GM23338 (cell line): Measurements from ENCODE around the gene GMPPA. TPM values are rescaled to one million over a fixed set of nuclear protein-coding genes. Genes with fewer than 3 reads are reported as not detected.

Source experiments
- ATAC-seq: fragments of 200-7000 bp; cut with Tn5 transposase; 3 replicates; pipeline ENCODE4 v1.9.1; 2020
- DNase-seq: peaks from one replicate; pipeline ENCODE4 v3.0.0-alpha.2; 2015; ENCODE audit warnings: low spot score
- H2AFZ ChIP-seq: fragments of 200-600 bp; sonication (generic); 2 replicates; pipeline ENCODE4 v1.8.0; 2016; ENCODE audit warnings: antibody characterized with exemption, mild to moderate bottlenecking, moderate library complexity
- H3F3A ChIP-seq: fragments of 200-600 bp; sonication (generic); replicated peaks from 2 replicates; pipeline ENCODE4 v1.8.0; 2017; ENCODE audit warnings: antibody characterized with exemption, mixed run types, low read depth
- H3K27ac ChIP-seq: fragments of 200-600 bp; sonication (generic); 2 replicates; pipeline ENCODE4 v1.6.1; 2016; ENCODE audit warnings: low read depth
- H3K27me3 ChIP-seq: fragments of 200-600 bp; sonication (generic); 2 replicates; pipeline ENCODE4 v1.8.0; 2016; ENCODE audit warnings: mild to moderate bottlenecking, mixed run types, moderate library complexity; ENCODE audit not compliant: insufficient read depth
- H3K36me3 ChIP-seq: fragments of 200-600 bp; sonication (generic); 2 replicates; pipeline ENCODE4 v1.8.0; 2016; ENCODE audit warnings: mild to moderate bottlenecking; ENCODE audit not compliant: insufficient read depth
- H3K4me1 ChIP-seq: fragments of 200-600 bp; sonication (generic); 2 replicates; pipeline ENCODE4 v1.8.0; 2016; ENCODE audit warnings: mild to moderate bottlenecking, moderate library complexity; ENCODE audit not compliant: insufficient read depth
- H3K4me2 ChIP-seq: fragments of 200-600 bp; sonication (generic); 2 replicates; pipeline ENCODE4 v1.7.1; 2017; ENCODE audit warnings: mixed run types
- H3K4me3 ChIP-seq: fragments of 200-600 bp; sonication (generic); 2 replicates; pipeline ENCODE4 v1.6.1; 2016; ENCODE audit warnings: mixed run types
- H3K79me2 ChIP-seq: fragments of 200-600 bp; sonication (generic); replicated peaks from 2 replicates; pipeline ENCODE4 v1.8.0; 2017; ENCODE audit warnings: mild to moderate bottlenecking; ENCODE audit not compliant: insufficient read depth
- H3K9me2 ChIP-seq: fragments of 200-600 bp; sonication (generic); 2 replicates; pipeline ENCODE4 v1.8.0; 2017; ENCODE audit not compliant: insufficient read depth
- H4K20me1 ChIP-seq: fragments of 200-600 bp; sonication (generic); replicated peaks from 2 replicates; pipeline ENCODE4 v1.8.0; 2017; ENCODE audit warnings: mild to moderate bottlenecking; ENCODE audit not compliant: insufficient read depth
- H3K27ac Mint-ChIP-seq: 2 replicates; pipeline ENCODE4 v1.8.0; 2020; ENCODE audit warnings: inconsistent platforms, mild to moderate bottlenecking, moderate library complexity, mixed read lengths
- H3K27me3 Mint-ChIP-seq: 3 replicates; pipeline ENCODE4 v1.8.0; 2022; ENCODE audit warnings: low read depth, mild to moderate bottlenecking, moderate library complexity, mixed read lengths, inconsistent platforms; ENCODE audit not compliant: insufficient read depth, poor library complexity
- H3K36me3 Mint-ChIP-seq: 3 replicates; pipeline ENCODE4 v1.8.0; 2021; ENCODE audit warnings: low read depth, mild to moderate bottlenecking, inconsistent platforms, moderate library complexity, mixed read lengths
- H3K4me1 Mint-ChIP-seq: 3 replicates; pipeline ENCODE4 v1.8.0; 2020; ENCODE audit warnings: mild to moderate bottlenecking, inconsistent platforms, mixed read lengths
- H3K4me3 Mint-ChIP-seq: 3 replicates; pipeline ENCODE4 v1.8.0; 2021; ENCODE audit warnings: moderate library complexity, mild to moderate bottlenecking, inconsistent platforms, mixed read lengths
- H3K9me3 Mint-ChIP-seq: 3 replicates; pipeline ENCODE4 v1.8.0; 2020; ENCODE audit warnings: moderate library complexity, mild to moderate bottlenecking, inconsistent platforms, mixed read lengths
- CREB1 ChIP-seq: fragments of 250-450 bp; sonication (Bioruptor Pico); IDR thresholded peaks from 2 replicates; pipeline ENCODE4 v1.5.0; 2020; ENCODE audit warnings: low read depth, mild to moderate bottlenecking, moderate library complexity
- CTCF ChIP-seq, 2 experiments: fragments of 200-600 bp in 1 of 2; sonication (generic) in 1 of 2; conservative IDR thresholded peaks; 2 replicates each; pipeline versions ENCODE4 v1.5.1 to v1.6.1; 2016 to 2017; ENCODE audit warnings: antibody characterized with exemption in 2 of 2, low read depth in 2 of 2, mild to moderate bottlenecking in 2 of 2, moderate library complexity in 1 of 2
- ETS1 ChIP-seq: IDR thresholded peaks from 2 replicates; pipeline ENCODE4 v1.6.1; 2016; ENCODE audit warnings: antibody characterized with exemption
- JUNB ChIP-seq: IDR thresholded peaks from one replicate; pipeline ENCODE4 v1.6.1; 2016; ENCODE audit warnings: antibody characterized with exemption; ENCODE audit not compliant: unreplicated experiment
- NANOG ChIP-seq: IDR thresholded peaks from 2 replicates; pipeline ENCODE4 v1.6.1; 2016; ENCODE audit warnings: antibody characterized with exemption, borderline replicate concordance
- POLR2AphosphoS5 ChIP-seq: IDR thresholded peaks from 2 replicates; pipeline ENCODE4 v1.6.1; 2016; ENCODE audit warnings: antibody characterized with exemption, low read depth
- STAT1 ChIP-seq: IDR thresholded peaks from one replicate; pipeline ENCODE4 v1.6.1; 2016; ENCODE audit warnings: antibody characterized with exemption; ENCODE audit not compliant: unreplicated experiment
- ZNF114 ChIP-seq: fragments of 250-450 bp; sonication (Bioruptor Pico); IDR thresholded peaks from 2 replicates; pipeline ENCODE4 v1.5.0; 2020; ENCODE audit warnings: mild to moderate bottlenecking, moderate library complexity
- ZNF331 ChIP-seq: fragments of 250-450 bp; sonication (Bioruptor Pico); IDR thresholded peaks from 2 replicates; pipeline ENCODE4 v1.5.0; 2020; ENCODE audit warnings: low read depth, mild to moderate bottlenecking, moderate library complexity
- ZNF462 ChIP-seq: fragments of 250-450 bp; sonication (Bioruptor Pico); IDR thresholded peaks from 2 replicates; pipeline ENCODE4 v1.5.0; 2020; ENCODE audit warnings: mild to moderate bottlenecking, moderate library complexity
- polyA plus RNA-seq: library from polyadenylated mRNA; unstranded; fragments of >200 nt; fragmentation: Nextera tagmentation; extraction: Ambion mirVana; gene quantifications from 2 replicates; pipeline ENCODE4 v1.2.1, GENCODE V29; 2016
- total RNA-seq: library from RNA; depleted of rRNA; stranded (reverse); fragments of >200 nt; shearing (Covaris generic); gene quantifications from 2 replicates; pipeline ENCODE4 v1.2.3, GENCODE V29; 2014

Gene GMPPA
- total and polyA plus RNA-seq, 2 experiments from 2014 or later = 27.0 to 33.8 TPM

GRCh38 chr2:219477179-219477578 lies 21.5 kb upstream of the GMPPA start (continued):
- TF ChIP-seq ZNF462 (no peak), NANOG (no peak), CREB1 (no peak), STAT1 (no peak)

- H3K4me1 Mint-ChIP-seq = peaks cover 28% of the 10 kb centered on the region
- H3K4me3 Mint-ChIP-seq = no peak overlapping the region
- DNase-seq (no peak), ATAC-seq (no peak)
- Histone ChIP-seq H3K4me1 (peaks cover 11% of the 10 kb centered on the region; the same call in 1 of the 2 replicates), H2AFZ (no peak overlapping the region), H3K4me3 (no peak overlapping the region), H3K79me2 (no peaks in the 10 kb centered on the region), H3K9me2 (no peaks in the 10 kb centered on the region), H3K4me2 (no peak overlapping the region), H4K20me1 (no peaks in the 10 kb centered on the region), H3K27me3 (peaks cover 6% of the 10 kb centered on the region; the same call in 1 of the 2 replicates), H3K36me3 (no peaks in the 10 kb centered on the region), H3K27ac (no peak overlapping the region), H3F3A (no peaks in the 10 kb centered on the region; the same call in 1 of the 2 replicates)
- H3K27ac Mint-ChIP-seq = no peak overlapping the region
- no peaks in the 10 kb centered on the region; the same call in 2 of the 3 replicates for H3K9me3 Mint-ChIP-seq
- peaks cover 20% of the 10 kb centered on the region for H3K27me3 Mint-ChIP-seq
- peaks cover 12% of the 10 kb centered on the region; the same call in 1 of the 3 replicates for H3K36me3 Mint-ChIP-seq
- no peak for TF ChIP-seq ETS1
- no peak for TF ChIP-seq CTCF (conservative IDR thresholded peaks at IDR 0.05; ENCODE audit: low read depth in 2 of 2)
- TF ChIP-seq ZNF114 (CRISPR knock-in tag) = no peak
- no peak for TF ChIP-seq JUNB
- TF ChIP-seq ZNF331 (CRISPR knock-in tag) = no peak
- TF ChIP-seq POLR2AphosphoS5 = no peak
Observed at GRCh38 chr2:219477815-219478214, 20.9 kb upstream of the GMPPA start.
